ENCODE results near the gene FOXL1. TPM values are rescaled to one million over a fixed set of nuclear protein-coding genes. Genes with fewer than 3 reads are reported as not detected.

FOXL1 gene
- total and polyA plus RNA-seq, 9 of the 15 experiments (the other 6 are each of a cell fraction or from before 2014, with no cell fraction given) = not detected

DNA sequence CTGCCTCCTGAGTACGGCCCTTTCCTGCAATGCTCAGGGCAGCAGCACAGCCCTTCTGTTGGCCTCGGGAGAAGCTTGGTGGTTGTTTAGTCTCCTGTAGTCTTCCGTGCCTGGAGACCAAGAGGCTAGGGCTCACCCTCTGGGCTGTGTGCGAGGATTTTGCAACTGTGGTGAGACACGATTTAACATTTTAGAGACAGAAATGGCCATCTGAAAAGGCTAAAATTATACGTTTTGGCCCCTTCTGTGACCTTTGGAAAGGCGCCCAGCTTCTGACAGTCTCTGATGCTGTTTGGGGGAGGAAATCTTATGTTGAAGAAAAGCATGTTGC, 33.1 kb downstream of the FOXL1 start:
- peaks cover 17 to 31% of the 10 kb centered on the region in 2 experiments for H3K27me3 ChIP-seq (ENCODE audit: control insufficient read depth in 2 of 2, insufficient read depth in 2 of 2, low read length in 2 of 2)
- POLR2A ChIA-PET = interaction anchor here (1.1 kb wide), 1 partner anchor 9 kb away, joined by 5 read pairs; no protein-coding TSS in a partner anchor
- in situ Hi-C loops (cut with MboI) (no loop called here), intact Hi-C loops (cut with micrococcal nuclease) (no loop called here)
- DNase-seq (ENCODE audit: extremely low read depth in 1 of 4, low spot score in 3 of 4) (no peak), ATAC-seq (no peak), FAIRE-seq (no peak)
- H3K4me1 ChIP-seq (replicated peaks in 1 of 2; ENCODE audit: control insufficient read depth in 2 of 2, insufficient read depth in 2 of 2, low read length in 2 of 2) = no peaks in the 10 kb centered on the region
- H3K36me3 ChIP-seq (ENCODE audit: control insufficient read depth, insufficient read depth, low read length) = no peaks in the 10 kb centered on the region
- no peaks in the 10 kb centered on the region for H4K20me1 ChIP-seq (replicated peaks; ENCODE audit: control insufficient read depth, insufficient read depth, low read length)
- no TSS peak for BruUV-seq (replicated peaks)
- WGBS (ENCODE audit: insufficient coverage, low coverage, missing lambda C conversion rate) = 0% methylated on average over 7 of the region's 7 CpGs
- H3K9me1 ChIP-seq (ENCODE audit: control insufficient read depth, insufficient read depth, low read length) = no peaks in the 10 kb centered on the region
- no peak overlapping the region for H3K27ac ChIP-seq (ENCODE audit: extremely low read depth, low read depth, low read length)
- no peak overlapping the region for H3K4me3 ChIP-seq
- no peak overlapping the region for H2AFZ ChIP-seq (ENCODE audit: low read depth, low read length)
- no peaks in the 10 kb centered on the region for H3K79me2 ChIP-seq (ENCODE audit: control insufficient read depth, insufficient read depth, low read length)
- no peak overlapping the region for H3K4me2 ChIP-seq (ENCODE audit: insufficient read depth, low read length)
- H3K9ac ChIP-seq (ENCODE audit: insufficient read depth in 1 of 2, low read depth in 2 of 2, low read length in 2 of 2) = no peak overlapping the region
- TF ChIP-seq HDAC3 (IDR thresholded peaks at IDR 0.05; ENCODE audit: borderline replicate concordance, partially characterized antibody) (no peak), ZNF146 (CRISPR knock-in tag; IDR thresholded peaks at IDR 0.05; ENCODE audit: unreplicated experiment) (no peak), ZNF695 (CRISPR knock-in tag; IDR thresholded peaks at IDR 0.05) (no peak), ELF4 (CRISPR knock-in tag; IDR thresholded peaks at IDR 0.05) (no peak), POLR2AphosphoS5 (IDR thresholded peaks at IDR 0.05; ENCODE audit: control insufficient read depth, insufficient read depth, low read depth, low read length) (no peak), ERF (CRISPR knock-in tag; IDR thresholded peaks at IDR 0.05) (no peak), MYBL2 (IDR thresholded peaks at IDR 0.05; ENCODE audit: low read depth) (no peak), MYBL2 (CRISPR knock-in tag; IDR thresholded peaks at IDR 0.05; ENCODE audit: borderline replicate concordance) (no peak), HNRNPH1 (optimal IDR thresholded peaks at IDR 0.05; ENCODE audit: low read depth, low read length) (no peak), THRA (IDR thresholded peaks at IDR 0.05) (no peak), SIRT6 (IDR thresholded peaks at IDR 0.05; ENCODE audit: low read depth, low read length) (no peak), E2F3 (CRISPR knock-in tag; IDR thresholded peaks at IDR 0.05) (no peak), STAT5B (CRISPR knock-in tag; IDR thresholded peaks at IDR 0.05) (no peak)
- TF ChIP-seq, protein P1, sequence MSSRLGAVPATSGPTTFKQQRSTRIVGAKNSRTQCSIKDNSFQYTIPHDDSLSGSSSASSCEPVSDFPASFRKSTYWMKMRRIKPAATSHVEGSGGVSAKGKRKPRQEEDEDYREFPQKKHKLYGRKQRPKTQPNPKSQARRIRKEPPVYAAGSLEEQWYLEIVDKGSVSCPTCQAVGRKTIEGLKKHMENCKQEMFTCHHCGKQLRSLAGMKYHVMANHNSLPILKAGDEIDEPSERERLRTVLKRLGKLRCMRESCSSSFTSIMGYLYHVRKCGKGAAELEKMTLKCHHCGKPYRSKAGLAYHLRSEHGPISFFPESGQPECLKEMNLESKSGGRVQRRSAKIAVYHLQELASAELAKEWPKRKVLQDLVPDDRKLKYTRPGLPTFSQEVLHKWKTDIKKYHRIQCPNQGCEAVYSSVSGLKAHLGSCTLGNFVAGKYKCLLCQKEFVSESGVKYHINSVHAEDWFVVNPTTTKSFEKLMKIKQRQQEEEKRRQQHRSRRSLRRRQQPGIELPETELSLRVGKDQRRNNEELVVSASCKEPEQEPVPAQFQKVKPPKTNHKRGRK (tag; IDR thresholded peaks at IDR 0.05) = no peak
- TF ChIP-seq, protein P2, sequence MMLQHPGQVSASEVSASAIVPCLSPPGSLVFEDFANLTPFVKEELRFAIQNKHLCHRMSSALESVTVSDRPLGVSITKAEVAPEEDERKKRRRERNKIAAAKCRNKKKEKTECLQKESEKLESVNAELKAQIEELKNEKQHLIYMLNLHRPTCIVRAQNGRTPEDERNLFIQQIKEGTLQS (IDR thresholded peaks at IDR 0.05) = no peak
- TF ChIP-seq, protein P2 (CRISPR knock-in tag; conservative IDR thresholded peaks at IDR 0.05) = no peak
- no peaks in the 10 kb centered on the region for H3K9me3 ChIP-seq (replicated peaks; ENCODE audit: control insufficient read depth, insufficient read depth, low read depth, low read length)
- CTCF ChIA-PET (ENCODE audit: low intra/inter-chr PET ratio) = no interaction called here

Measured in K562 (cell line).